DMS153 treated with DMSO at 0.1 percent for 48 hours (cell line): ENCODE data around the gene SDR42E1.
"Not testable (repeated sequence)": the region's sequence is repeated elsewhere in the genome, so short reads cannot be mapped to it uniquely, and the experiment has no call there.

Experiments
- DNase-seq: peaks from one replicate; lab custom pipeline; 2025; ENCODE audit not compliant: unreplicated experiment; lab: John Stamatoyannopoulos, UW

SDR42E1 gene

GRCh38 chr16:82037666-82038065, 26.4 kb upstream of the SDR42E1 start:
- no peak for DNase-seq

- DNase-seq: no peak
Measured at GRCh38 chr16:82037251-82037650, 26.0 kb upstream of the SDR42E1 start.

DNA sequence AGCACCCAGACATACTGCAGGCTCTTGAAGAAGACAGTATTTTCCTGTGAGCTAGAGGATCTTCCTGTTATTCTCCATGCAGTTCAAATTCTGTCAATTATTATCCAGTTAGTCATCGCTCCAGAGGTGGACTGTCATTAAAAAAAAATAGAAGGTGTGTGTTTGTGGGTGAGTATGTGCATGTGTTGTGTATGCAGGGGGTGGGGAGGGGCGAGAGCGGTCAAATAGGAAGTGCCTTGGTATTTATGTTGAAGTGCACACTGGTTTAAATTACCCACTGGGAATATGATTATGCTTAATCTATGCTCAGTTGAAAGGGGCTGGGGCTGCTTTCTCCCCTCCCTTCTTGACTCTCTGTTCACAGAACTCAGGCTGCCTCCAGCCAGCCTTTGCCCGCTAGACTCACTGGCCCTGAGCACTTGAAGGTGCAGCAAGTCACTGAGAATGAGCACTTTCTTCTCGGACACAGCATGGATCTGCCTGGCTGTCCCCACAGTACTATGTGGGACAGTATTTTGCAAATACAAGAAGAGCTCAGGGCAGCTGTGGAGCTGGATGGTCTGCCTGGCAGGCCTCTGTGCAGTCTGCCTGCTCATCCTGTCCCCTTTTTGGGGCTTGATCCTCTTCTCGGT, 23.8 kb upstream of the SDR42E1 start, which contains the start of gene HSD17B2:
HSD17B2 (plus strand) TSS at position 273 of the 632 bp plus-strand sequence; CDS start at position 445, 172 bp downstream.
- no peak for DNase-seq

- DNase-seq: no peak
Measured at GRCh38 chr16:82033683-82034300, 22.5 kb upstream of the SDR42E1 start.

- DNase-seq: no peak
Measured at GRCh38 chr16:82033006-82033405, 21.7 kb upstream of the SDR42E1 start.

- peak; percentile 37 for DNase-seq
Measured at GRCh38 chr16:82031116-82032084, 20.1 kb upstream of the SDR42E1 start.

- no peak for DNase-seq
Measured at GRCh38 chr16:82027629-82028064, 16.4 kb upstream of the SDR42E1 start.

GRCh38 chr16:82024883-82025282, 13.6 kb upstream of the SDR42E1 start:
- DNase-seq: no peak

GRCh38 chr16:82024316-82024715, 13.0 kb upstream of the SDR42E1 start:
- DNase-seq: no peak

GRCh38 chr16:82023206-82023605, 11.9 kb upstream of the SDR42E1 start:
- no peak for DNase-seq

- DNase-seq: no peak
Measured at GRCh38 chr16:82020051-82020450, 8.8 kb upstream of the SDR42E1 start.

DNA sequence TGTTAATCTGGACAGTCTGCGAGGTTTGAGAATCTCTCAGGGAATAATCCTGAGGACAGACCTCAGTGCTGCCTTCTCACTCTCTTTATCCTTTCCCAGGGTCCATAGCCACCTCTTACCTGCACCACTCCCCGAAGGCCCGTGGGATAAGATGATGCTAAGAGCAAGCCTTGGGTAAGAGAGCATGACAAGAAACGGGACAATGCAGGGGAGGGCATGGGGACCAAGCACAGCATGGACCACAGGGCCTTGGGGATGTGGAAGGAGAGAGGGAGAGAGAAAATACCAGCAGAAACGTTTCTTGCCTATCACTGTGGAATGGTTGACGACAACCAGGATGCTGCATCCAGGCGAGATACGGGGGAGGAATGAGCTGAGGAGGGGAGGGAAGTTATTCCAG, 8.3 kb upstream of the SDR42E1 start:
- no peak for DNase-seq

GRCh38 chr16:82017911-82018568, 6.8 kb upstream of the SDR42E1 start:
- DNase-seq: no peak

- no peak for DNase-seq
Measured at GRCh38 chr16:82016964-82017363, 5.7 kb upstream of the SDR42E1 start.

DNA sequence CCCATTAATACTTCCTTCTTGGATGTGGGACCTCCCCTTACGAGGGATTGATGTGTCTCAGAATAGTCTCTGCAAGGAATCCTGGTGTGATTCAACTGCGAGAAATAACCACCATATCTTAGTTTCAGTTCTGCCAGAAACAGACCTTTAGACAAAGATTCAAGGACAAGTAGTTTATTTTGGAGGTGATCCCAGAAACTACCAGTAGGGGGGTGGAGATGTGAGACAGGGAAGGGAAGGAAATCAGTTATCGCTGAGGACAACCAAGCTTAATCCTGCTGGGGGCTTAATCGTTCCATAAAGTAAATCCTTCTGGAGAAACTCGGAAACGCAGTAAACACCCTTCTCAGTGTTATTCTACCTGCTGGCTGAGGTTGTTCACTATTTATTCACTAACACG, 5.0 kb upstream of the SDR42E1 start:
- no peak for DNase-seq

DNA sequence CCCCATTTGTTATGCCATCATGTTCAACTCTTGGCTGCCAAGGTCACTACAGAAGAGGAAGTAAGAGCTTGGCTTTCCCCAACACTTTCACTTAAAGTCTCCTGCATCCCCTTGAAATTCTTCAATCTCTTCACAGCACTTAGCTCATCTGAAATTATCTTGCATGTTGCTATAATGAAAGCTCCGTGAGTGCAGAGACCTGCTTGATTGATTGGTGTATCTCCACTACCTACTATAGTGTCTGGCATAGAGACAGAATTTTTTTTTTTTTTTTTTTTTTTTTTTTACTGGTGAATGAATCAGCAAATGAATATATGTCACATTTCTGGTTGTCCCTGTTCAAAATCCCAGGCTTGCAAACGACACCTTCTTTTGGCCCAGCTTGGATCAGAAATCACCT, 1.9 kb upstream of the SDR42E1 start:
- no peak for DNase-seq

DNA sequence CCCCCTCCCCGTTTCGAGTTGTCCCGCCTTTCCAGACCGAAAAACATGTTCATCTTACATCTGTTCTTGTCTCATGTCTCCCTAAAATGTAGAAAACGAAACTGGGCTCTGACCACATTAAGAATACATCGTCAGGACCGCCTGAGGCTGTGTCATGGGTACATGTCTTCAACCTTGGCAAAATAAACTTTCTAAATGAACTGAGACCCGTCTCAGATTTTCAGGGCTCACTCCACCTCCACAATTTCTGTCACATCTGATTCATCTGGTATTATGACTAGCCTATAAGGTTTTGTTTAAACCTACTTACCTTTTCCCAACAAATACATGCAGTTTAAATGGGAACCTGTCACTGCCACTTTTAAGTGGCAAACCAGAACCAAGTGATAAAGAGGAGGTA, 621 bp downstream of the SDR42E1 start:
- DNase-seq: no peak

DNA sequence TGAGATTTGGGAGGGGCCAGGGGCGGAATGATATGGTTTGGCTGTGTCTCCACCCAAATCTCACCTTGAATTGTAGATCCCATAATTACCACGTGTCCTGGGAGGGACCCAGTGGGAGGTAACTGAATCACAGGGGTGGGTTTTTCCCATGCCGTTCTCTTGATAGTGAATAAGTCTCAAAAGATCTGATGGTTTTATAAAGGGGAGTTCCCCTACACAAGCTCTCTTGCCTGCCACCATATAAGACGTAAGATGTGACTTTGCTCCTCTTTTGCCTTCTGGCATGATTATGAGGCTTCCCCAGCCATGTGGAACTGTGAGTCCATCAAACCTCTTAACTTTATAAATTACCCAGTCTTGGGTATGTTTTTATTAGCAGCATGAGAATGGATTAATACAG, 1.5 kb downstream of the SDR42E1 start:
- DNase-seq: not testable (repeated sequence)

DNA sequence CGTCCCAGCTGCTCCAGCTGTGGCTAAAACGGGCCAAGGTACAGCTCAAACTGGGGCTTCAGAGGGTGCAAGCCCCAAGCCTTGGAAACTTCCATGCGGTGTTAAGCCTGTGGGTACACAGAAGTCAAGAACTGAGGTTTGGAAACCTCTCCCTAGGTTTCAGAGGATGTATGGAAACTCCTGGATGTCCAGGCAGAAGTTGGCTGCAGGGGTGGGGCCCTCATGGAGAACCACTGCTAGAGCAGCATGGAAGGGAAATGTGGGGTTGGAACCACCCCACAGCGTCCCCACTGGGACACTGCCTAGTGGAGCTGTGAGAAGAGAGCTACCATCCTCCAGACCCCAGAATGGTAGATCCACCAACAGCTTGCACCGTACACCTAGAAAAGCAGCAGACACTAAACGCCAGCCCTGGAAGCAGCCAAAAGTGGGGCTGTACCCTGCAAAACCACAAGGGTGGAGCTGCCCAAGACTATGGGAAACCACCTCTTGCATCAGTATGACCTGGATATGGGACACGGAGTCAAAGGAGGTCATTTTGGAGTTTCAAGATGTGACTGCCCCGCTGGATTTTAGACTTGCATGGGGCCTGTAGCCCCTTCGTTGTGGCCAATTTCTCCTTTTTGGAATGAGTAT, 2.2 kb downstream of the SDR42E1 start:
- DNase-seq: no peak

DNA sequence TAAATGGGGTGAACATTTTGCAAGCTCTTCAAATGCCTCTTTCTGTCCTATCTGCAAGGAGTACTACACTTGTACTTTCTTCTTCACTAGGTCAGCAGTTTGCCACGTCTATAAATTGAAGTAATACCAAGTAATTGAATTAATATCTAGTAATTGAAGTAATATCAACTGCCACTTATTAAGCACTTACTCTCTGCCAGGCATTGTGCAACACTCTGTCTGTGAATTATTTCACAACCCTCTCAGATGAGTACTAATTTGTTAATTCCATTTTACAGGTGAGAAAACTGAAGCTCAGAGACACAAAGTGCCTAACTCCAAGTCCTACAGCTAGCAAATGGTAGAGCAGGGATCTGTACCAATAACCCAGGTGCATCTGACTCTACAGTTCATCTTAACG, 4.1 kb downstream of the SDR42E1 start:
- no peak for DNase-seq

- no peak for DNase-seq
Measured at GRCh38 chr16:82006036-82006435, 5.2 kb downstream of the SDR42E1 start.
